HG02840 (cell line): Measurements from ENCODE around the gene WWOX.
"Not testable (repeated sequence)": the region's sequence is repeated elsewhere in the genome, so short reads cannot be mapped to it uniquely, and the experiment has no call there.

ENCODE experiments used
- ATAC-seq: cut with Tn5 transposase; IDR thresholded peaks from one replicate; pipeline ENCODE4 v1.9.1; 2021; ENCODE audit warnings: mild to moderate bottlenecking, moderate library complexity, moderate number of reproducible peaks; ENCODE audit not compliant: unreplicated experiment, low FRiP score

WWOX gene

DNA sequence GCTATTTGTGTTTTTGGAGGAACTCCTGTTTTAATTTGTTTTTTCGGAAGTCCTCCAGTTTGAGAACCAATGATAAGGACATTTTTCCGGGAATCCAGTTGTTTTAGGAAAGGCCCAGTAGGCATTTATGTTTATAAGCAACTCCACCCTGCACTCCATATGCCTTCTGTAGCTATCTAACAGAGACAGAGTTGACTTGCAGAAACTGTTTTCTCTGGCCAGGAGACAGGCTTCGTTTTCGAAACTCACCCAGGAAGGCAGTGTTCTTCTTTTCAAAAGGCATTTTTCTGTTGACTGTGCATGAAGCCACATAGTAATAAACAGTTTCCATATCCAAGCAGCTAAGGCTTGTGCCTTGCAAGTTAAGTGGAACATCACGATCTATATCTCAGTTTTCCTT lies 587.1 kb downstream of the WWOX start:
- no peak for ATAC-seq

- ATAC-seq: no peak
These were observed 589.6 kb downstream of the WWOX start for GRCh38 chr16:78689028-78689427.

- no peak for ATAC-seq
These were observed 590.1 kb downstream of the WWOX start for GRCh38 chr16:78689536-78689935.

DNA sequence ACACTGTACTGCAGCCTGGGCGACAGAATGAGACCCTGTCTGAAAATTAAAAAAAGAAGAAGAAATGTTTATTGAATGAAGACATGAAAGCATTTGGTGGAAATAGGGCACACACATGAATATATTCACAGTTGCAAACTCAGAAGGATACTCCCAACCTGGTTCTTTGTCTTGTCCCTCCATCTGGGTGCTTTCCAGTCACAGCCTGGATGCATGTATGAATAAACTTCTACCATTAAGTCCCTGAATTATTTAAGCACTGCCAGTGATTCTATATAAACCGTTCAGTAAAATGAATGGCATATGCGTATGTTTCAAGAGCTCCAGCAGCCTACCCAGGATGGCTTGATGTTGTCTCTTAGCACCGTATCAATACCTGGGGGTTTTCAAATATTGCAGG lies 591.1 kb downstream of the WWOX start:
- ATAC-seq: no peak

DNA sequence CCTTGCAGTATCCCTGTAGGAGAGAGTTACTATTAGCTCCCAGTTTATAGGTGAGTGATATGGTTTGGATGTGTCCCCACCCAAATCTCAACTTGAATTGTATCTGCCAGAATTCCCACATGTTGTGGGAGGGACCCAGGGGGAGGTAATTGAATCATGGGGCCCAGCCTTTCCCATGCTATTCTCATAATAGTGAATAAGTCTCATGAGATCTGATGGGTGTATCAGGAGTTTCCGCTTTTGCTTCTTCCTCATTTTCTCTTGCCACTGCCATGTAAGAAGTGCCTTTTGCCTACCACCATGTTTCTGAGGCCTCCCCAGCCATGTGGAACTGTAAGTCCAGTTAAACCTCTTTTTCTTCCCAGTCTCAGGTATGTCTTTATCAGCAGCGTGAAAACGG lies 592.3 kb downstream of the WWOX start:
- not testable (repeated sequence) for ATAC-seq

DNA sequence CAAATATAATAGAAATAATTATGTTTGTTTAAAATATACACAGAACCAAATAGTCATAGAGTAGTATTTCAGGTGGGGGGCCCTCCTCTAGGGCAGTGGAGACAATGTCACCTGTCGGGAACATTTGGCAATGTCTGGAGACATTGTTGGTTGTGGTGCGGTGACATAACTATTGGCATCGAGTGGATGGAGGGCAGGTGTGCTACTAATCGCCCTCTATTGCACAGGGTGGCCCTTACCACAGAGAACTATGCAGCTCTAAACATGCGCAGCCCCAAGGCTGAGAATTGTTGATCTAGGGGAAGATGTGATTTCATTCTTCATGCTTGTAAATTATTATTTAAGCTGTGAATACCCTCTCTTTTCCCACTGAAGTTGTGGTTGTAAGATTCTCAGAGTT lies 594.0 kb downstream of the WWOX start:
- no peak for ATAC-seq

DNA sequence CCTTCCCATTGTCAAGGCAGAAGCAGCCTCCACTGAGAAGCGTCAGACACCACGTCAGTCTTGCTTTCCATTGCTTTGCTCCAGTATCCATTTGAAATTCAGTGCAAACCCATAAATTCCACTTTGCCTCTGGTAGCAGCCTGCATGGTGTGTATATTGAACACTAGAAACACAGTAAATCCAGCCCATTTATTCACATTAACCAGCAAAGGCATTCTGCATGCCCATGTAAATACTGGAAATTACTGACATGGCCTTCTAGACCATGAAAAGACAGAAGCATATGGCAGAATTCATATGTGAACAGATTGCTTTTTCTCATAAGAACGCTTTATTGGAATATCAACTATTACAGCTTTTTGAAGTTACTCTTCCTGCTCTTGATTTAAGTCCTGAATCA lies 595.0 kb downstream of the WWOX start:
- no peak for ATAC-seq

DNA sequence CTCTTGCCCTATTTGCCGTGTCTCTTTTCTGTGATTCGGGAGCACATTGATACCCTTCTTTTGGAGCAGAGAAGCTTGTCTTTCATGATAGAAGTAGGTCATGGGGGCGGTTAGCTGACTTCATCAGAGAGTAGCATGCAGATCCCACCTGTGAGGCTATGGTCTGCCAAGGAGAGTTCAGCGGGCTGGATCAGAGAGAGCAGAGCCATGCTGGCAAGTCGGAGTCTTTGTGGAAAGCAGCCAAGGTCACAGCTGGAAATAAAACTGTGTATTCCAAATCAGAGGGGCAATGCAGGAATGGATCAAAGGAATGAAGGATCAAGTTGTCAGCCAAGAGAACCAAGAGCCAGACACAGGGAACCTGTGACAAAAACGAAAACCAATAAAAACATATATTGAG lies 595.9 kb downstream of the WWOX start:
- ATAC-seq: no peak

DNA sequence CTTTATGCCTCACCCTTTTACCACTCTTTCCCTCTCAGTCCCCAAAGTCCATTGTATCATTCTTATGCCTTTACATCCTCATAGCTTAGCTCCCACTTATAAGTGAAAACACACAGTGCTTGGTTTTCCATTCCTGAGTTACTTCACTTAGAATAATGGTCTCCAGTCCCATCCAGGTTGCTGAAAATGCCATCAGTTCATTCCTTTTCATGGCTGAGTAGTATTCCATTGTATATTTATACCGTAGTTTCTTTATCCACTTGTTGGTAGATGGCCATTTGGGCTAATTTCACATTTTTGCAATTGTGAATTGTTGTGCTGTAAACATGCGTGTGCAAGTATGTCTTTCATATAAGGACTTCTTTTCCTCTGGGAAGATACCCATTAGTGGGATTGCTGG lies 597.3 kb downstream of the WWOX start:
- ATAC-seq: no peak

GRCh38 chr16:78697426-78697825 lies 598.0 kb downstream of the WWOX start:
- no peak for ATAC-seq

GRCh38 chr16:78703936-78704335 lies 604.5 kb downstream of the WWOX start:
- ATAC-seq: no peak

- no peak for ATAC-seq
These were observed 605.0 kb downstream of the WWOX start for GRCh38 chr16:78704416-78704815.

- ATAC-seq: no peak
These were observed 606.2 kb downstream of the WWOX start for GRCh38 chr16:78705694-78706093.

DNA sequence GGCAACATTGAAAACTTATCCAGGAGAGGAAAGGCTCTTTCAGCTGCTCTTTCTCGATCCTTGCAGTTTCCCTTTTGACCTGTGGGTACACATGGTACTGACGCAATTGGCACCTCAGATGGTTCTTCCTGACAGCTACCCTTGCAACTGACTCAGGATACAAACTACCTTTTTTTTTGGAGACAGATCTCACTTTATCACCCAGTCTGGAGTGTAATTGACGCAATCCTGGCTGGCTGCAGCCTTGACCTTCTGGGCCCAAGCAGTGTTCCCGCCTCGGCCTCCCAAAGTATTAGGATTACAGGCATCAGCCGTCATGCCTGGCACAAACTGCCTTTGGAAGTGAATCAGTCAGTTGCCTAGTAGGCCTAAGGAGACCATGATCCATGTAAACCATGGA lies 607.2 kb downstream of the WWOX start:
- no peak for ATAC-seq

GRCh38 chr16:78709137-78709884 lies 609.9 kb downstream of the WWOX start:
- no peak for ATAC-seq

DNA sequence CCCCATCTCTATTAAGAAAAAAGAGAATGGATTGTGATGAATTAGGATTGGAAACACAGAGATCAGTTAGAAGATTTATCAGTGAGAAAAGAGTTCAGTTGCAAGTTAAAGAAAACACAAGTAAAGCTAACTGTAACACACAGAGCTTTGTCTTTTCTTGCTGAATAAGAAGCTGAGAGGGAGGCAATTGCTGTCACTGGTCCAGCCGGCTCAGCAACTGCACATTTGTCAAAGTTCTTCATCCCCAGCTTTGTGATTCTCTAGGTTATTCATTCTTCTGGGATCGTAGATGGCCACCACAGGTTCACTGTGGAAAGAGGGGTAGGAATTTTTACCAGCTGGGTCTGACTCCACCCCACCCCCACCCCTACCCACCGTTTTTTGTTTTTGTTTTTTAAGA lies 615.7 kb downstream of the WWOX start:
- no peak for ATAC-seq

GRCh38 chr16:78715673-78716072 lies 616.2 kb downstream of the WWOX start:
- no peak for ATAC-seq

GRCh38 chr16:78718141-78718540 lies 618.7 kb downstream of the WWOX start:
- ATAC-seq: no peak

DNA sequence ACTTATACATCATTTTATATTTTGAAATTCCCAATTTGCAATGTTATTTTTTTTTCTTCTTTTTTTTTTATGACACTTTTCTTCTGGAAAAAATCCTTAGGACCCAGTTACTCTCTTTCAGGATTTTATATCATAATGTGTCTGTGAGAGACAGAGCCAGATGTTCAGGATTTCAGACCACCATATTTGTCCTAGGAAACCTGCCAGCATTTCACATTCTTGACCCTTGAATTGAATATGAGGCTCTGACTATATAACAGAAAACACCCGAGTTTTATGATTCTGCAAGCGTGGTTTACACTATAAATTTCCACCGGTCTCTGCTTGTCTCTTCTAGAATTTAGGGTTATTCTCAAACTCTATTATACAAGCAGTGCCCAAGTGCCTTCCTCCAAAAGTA lies 621.0 kb downstream of the WWOX start:
- no peak for ATAC-seq

- no peak for ATAC-seq
These were observed 628.1 kb downstream of the WWOX start for GRCh38 chr16:78727536-78727935.

DNA sequence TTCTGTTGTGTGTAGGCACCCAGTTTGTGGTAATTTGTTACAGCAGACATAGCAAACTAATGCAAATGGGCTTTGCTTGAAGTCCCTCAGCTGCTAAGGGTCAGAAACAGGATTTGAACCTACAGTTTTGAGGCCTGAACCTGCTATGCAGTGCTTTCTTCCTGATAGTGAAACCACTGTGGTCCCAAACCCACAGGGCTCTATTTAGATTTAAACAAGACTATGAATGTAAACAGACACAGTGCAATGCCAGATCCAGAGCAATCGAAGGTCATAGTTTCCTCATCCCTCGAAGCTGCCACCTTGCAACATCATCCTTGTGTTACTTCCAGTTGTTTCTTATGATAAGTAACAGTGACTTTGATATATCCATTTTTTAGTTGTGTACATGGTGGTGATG lies 630.2 kb downstream of the WWOX start:
- no peak for ATAC-seq

GRCh38 chr16:78731785-78732184 lies 632.3 kb downstream of the WWOX start:
- no peak for ATAC-seq

DNA sequence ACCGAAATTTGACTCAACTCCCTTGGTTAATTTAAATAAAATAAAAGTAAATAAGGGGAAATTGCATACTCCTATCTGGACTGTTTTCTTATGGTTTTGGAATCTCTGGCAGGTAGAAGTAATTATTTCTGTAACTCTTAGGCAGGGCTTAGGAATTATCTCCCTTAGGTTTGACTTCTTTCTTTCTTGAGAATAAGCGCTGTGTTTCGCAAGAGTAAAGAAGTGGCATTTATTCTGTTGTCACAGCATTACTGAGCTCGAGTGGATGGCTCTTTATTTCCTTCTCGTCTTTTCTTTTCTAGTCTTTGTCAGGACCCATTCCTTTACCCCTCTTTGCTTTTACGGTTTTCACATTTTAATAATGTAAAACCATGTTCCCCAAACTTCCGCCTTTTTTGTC lies 633.2 kb downstream of the WWOX start:
- ATAC-seq: no peak
